ENCODE measurements around the gene ARHGAP45.

GRCh38 chr19:1086613-1087012, 19.6 kb downstream of the ARHGAP45 start:
- TF ChIP-seq CTCF (IDR thresholded peaks at IDR 0.05) (no peak), POLR2A (IDR thresholded peaks at IDR 0.05) (no peak)

Measured in body of pancreas (tissue), 4 donors.